ENCODE results near the gene CIAO2B.
"Not testable (repeated sequence)": the region's sequence is repeated elsewhere in the genome, so short reads cannot be mapped to it uniquely, and the experiment has no call there.

CIAO2B gene

DNA sequence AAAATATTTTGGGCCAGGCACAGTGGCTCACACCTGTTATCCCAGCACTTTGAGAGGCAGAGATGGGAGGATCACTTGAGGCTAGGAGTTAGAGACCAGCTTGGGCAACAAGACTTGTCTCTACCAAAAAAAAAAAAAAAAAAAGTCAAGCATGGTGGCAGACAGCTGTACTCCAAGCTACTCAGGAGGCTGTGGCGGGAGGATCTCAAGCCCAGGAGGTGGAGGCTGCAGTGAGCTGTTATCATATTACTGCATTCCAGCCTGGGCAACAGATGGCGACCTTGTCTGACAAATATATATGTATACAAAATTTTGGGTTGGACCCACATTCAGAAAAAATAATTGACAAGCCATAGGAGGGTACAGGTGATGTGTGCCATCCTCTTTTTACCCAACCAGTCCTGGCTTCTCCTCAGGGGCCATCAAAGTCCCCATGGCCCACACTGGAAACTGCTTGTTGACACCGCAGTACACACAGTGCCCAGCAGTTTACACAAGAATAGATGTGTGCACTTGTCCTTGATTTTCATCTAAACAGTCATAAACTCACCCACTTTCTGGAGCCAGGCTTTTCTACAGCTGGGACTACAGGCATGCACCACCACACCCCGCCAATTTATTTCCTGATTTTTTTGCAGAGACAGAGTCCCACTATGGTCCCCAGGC, 2.8 kb upstream of the CIAO2B start:
- DNase-seq (ENCODE audit: low read depth) = no peak

DNA sequence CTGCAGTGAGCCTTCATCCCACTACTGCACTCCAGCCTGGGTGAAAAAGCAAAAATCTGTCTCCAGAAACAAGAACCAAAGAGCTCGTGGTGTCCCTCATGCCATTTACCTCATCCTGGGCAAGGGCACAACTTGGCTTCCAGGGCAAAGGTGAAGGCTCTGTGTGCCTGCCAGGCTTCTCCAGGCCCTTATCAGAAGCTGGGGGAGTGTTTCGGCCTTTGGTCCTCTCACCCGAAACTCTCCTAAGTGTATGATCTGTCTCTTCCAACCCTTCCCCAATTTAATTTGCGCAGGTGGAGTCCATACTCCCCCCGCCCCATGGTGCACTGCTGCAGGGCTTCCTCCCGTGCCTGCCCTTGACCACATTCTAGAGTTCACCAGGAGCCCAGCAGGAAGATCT, 2.3 kb upstream of the CIAO2B start:
- DNase-seq (ENCODE audit: low read depth) = no peak

DNA sequence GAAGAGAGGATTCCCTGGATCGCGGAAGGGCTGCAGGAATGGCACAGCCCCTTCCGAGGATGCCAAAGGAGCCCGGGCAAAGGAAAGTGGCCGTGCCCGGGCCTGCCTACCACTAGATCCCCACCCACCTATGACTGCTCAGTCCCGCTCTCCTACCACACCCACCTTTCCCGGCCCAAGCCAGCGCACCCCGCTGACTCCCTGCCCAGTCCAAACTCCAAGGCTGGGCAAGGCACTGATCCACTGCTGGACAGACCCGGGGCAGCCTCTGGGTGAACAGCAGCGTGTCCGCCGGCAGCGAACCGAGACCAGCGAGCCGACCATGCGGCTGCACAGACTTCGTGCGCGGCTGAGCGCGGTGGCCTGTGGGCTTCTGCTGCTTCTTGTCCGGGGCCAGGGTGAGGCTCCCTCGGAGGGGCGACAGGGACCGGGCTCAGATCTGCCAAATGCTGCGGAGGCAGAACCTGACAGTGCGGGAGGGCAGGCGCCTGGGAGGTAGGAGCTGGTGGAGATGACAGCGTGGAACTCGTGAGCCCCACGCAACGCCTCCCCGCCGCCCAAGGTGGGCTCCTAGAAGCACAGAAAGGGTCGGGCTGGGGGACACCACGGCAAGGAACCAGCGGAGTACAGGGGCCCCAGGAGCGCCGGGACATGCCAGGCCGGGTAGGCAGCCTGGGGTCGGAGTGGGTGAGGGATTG, 1.3 kb upstream of the CIAO2B start, which contains the start of gene CES2:
Gene CES2, plus strand, starts transcription at position 203 of the 698 bp plus-strand sequence. Its CDS starts 120 bp downstream, at position 323.
- DNase-seq (ENCODE audit: low read depth) = no peak

DNA sequence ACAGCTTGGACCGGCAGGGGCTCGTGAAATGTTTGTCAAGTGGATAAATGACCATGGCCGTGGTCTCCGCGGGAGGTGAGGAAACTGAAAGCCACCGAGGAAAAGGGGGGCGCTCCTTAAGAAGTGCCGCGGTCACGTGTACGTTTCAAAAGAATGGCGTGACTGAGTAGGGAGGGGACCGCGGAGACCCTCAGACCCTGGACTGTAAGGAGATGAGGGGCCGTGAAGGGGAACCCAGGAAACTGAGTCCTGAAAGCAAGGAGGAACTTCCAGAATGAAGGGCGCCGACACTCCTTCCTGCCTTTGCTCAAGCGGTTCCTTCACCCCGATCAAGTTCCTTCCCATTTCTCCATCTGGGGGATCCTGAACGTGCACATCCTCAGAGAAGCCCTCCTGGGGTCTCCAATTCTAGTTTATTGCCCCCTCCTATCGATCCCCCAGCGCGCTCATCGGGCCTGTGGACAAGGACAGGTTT, 674 bp upstream of the CIAO2B start:
- DNase-seq (ENCODE audit: low read depth) = not testable (repeated sequence)

DNA sequence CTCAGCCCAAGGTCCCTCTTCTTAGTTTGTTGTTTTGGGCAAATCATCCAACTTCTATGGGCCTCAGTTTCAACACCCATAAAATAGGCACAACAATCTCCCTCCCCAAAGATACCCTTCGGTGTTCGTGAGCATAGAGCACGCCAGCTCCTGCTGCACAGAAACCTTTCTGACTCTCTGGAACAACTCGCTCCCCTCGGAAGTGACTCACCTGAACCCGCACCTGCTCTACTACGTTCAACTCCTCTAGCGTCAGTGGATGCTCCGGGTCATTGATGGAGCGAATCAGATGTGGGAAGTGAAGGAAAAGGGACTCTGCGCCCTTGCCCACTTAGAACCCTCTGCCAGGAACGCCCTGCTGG, 445 bp downstream of the CIAO2B start:
- no peak for DNase-seq (ENCODE audit: low read depth)

DNA sequence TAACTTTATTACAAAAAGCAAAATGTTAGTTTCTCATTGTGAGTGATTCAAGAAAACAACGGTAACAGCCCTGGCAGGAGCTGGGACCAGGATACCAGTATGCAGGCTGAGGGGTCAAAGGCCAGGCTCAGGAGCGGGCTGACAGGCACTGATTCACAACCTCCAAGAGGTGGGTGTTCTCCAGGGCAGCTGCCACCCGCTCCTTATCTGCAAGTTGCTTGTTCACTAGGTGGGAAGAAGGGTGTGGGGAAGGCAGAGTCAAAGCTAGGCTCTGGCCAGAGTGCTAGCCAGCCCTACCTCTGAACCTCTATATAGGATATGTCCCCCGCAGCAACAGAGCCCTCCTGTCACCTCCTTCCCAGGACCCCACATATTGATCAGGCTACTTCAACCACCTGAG, 2.1 kb downstream of the CIAO2B start:
- DNase-seq (ENCODE audit: low read depth) = no peak

DNA sequence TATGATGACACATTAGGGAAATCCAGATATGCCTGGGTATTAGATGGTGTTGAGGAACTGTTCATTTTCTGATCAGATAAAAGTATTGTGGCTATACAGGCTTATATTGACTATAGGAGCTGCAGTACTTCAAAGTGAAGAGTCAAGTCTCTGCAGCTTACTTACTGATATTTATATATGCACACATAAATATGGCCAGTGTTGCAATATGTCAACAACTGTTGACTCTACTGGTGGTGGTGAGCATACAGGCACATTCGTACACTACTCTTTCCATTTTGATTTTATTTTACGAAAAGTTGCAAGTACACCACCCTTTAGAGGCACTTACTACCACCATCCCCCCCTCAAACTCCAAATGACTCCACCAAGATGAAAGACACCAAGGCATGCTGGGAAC, 2.5 kb downstream of the CIAO2B start:
- no peak for DNase-seq (ENCODE audit: low read depth)

DNA sequence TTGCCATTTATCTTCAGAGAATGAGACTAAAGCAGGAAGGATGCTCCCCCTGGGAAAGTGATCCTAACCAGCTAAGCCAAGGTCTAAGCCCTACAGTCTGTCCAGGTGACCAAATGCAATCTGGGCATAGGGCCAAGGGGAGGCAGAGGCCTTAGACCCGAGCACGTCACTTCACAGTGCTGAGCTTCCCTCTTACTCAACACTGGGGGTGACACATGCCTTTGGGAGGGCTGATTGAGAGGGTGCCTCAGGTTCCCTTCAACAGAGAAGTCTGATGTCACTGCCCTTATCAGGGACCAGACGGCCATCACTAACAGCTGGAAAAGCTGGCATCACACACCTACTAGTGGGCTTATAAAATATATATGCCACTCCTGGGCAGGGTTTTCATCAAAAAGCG, 4.0 kb downstream of the CIAO2B start:
- no peak for DNase-seq (ENCODE audit: low read depth)

DNA sequence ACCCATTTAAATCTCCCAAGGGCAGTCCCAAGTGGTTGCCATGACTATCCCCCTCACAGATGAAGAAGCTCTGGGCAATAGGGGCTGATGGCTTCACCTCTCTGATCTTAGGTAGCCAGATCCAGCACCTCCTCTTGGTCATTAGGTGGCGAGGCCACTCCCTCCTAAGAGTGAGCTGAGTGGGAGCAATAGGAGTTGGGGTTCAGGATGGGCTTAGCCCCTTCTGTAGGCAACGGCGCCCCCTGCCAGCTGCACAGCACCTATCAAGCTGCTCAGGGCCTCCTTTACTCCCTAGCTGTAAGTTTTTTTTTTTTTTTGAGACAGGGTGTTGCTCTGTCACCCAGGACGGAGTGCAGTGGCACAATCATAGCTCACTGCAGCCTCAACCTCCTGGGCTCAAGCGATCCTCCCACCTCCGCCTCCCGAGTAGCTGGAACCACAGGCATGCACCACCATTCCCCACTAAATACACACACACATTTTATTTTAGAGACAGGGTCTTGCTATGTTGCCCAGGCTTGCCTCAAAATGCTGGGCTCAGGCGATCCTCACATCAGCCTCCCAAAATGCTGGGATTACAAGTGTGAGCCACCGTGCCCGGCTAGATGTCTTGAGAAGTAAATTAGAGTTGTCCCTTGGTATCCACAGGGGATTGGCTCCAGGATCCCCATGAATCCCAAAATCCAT, 5.4 kb downstream of the CIAO2B start:
- DNase-seq (ENCODE audit: low read depth) = no peak

DNA sequence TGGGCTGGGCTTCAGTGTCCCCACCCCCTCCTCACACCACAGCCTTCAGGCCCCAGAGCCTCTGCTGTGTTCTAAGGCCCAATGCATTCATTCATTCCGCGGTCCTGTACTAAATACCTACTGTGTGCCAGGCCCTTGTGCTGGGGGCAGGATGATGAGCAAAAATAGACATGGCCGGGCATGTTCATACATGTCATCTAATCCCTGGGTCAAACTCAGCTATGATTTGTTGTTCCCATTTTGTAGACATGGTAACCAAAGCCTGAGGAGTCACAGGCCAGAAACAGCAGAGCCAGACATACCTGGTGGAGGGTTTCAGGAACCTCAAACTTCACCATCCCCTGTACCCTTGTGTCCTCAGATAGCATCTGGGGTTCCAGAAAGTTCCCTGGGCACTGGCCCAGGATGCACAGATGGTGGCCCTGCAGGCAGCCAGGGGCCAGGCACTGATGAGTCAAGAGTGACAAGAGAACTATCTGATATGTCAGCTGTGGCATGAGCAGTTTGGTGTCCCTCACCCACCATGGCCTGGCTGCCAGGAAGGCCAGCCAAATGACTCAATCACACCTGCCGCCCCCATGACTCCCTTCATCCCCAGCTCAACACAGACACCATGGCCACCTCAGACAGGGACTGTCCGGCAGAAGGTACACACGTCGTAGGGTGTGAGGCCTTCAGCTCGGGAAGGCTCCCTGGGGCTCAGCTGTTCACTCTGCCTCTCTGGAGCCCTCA, 6.1 kb downstream of the CIAO2B start:
- no peak for DNase-seq (ENCODE audit: low read depth)

DNA sequence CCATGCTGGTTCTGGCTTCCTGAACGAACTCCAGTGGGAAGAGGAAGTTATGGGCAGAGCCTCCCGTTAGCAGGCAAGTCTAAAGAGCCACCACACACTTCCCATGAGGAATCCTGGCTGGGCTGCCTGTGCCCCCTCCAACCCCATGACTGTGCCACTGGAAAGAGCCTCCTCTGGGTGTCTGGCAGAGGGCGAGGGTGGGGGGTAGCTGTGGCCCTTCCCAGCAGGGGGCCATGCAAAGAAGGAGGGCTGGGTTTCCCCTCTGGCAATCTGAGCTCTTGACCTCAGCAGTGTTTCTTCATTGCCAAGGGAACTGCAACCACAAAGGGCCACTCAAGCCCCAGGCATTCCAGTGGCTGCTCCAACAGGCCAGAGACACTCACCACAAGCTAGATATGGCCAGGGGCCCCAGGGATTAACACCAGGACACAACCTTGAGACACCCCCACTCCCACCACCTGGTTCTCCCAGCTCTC, 7.2 kb downstream of the CIAO2B start:
- peak; percentile 83 for DNase-seq (ENCODE audit: low read depth)

DNA sequence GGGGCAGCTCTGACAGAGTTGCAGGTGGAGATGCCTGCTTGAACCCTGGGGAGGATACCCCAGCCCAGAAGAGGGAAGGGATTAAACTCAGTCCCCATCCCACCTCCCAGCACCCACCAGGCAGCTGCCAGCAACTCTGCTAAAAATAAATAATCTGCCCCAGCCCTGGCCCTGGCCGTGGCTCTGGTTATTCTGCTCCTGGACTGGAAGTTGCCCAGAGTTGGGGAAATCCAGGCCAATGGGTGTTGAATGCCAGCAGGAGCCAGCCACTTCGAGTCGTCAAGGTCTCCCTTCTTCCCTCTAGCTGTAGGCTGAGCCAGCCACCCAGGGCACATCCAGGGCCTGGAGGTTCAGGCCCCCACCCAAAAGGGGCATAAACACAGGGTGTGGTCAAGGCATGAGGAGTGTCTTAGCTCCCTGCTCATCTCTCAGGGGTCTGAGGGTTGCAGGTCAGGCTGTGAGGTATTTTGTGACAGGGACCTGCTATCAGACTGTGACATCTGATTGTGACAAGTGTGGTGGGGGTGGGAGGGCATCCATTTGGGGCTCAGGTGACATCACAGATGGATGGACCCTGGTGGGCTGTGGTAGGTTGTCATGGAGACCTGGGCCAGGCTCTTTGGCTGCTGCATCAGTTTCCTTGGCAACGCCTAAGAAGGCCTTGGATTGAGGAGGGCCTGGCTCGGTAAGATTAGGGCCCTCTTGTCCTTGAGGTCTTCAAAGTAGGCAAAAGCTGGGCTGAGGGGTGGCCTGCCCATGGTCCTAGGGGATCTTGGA, 7.8 kb downstream of the CIAO2B start:
- no peak for DNase-seq (ENCODE audit: low read depth)

DNA sequence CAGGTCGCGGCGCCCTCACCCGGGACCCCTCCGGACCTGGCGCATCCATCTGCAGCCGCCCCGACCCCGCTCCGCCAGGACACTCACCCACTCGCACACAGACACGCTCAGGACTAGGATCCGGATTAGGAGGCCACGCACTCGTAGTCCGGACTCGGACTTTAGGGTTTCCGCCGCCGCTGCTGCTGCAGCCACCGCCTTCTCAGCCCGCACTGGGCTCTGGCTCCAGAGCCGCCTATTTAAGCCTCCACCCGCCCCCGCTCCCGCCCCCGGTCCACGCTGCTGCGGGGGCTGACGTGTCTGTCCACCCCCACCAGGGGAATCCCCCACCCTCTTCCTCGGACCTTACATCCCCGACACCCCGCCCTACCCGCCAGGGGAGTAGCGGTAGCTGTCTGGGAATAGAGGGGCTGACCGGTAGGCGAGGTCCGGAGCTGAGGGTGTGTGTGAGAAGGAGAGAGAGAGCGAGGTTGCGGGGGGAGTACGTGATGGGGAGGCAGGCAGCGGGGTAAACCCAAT, 8.8 kb downstream of the CIAO2B start, which contains the start of gene RRAD:
Gene RRAD, minus strand, starts transcription at position 214 of the 519 bp plus-strand sequence. CDS start 356 bp downstream, outside the sequence.
- DNase-seq (ENCODE audit: low read depth) = no peak

DNA sequence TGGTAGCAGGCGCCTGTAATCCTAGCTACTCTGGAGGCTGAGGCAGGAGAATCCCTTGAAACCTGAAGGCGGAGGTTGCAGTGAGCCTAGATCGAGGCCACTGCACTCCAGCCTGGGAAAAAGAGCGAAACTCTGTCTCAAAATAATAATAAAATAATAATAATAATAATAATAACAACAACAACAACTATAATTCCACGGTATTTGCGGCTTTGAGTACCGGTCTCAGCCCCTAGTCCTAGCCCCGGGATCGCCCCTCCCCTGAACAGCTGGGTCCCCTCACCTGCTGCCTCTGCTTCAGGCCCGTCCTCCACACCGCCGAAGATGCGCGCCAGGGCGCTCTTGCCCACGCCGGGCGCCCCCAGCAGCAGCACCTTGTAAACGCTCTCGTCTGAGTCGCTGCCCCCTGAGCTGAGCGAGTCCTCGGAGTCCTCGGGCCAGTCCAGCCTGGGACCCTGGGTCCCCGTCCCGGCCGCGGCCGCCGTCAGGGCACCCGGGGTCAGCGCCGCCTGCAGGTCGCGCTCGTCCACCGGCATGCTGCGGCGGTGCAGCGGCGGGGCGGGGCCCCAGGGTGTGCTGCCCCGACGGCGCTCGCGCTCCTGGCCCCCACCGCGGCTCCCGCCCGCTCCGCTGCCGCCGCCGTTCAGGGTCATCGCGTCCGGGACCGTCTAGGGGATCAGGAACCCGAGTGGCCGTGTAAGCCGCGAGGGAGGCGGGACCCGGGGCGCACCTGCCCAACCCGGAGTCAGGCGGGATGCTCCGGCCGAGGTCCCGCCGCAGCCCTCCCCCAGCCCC, 9.5 kb downstream of the CIAO2B start:
- DNase-seq (ENCODE audit: low read depth) = no peak

DNA sequence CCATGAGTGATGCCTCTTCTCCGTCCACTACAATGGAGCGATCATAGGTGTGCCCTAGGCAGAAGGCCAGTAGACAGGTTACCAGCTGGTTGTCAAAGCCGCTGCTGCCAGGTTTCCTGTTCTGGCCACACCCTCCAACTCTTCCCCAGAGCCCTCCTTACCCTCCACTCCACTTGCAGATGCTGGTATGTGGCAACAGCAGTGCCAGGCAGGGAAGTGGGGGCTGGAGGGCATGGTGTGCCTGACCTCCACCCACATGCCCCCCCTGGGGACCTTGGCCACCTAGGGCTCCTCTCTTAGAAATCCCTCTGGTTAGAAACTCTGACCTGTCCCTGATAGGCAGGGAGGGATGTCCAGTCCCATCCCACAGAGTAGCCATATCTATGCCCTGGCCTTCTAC, 10.3 kb downstream of the CIAO2B start:
- no peak for DNase-seq (ENCODE audit: low read depth)

DNA sequence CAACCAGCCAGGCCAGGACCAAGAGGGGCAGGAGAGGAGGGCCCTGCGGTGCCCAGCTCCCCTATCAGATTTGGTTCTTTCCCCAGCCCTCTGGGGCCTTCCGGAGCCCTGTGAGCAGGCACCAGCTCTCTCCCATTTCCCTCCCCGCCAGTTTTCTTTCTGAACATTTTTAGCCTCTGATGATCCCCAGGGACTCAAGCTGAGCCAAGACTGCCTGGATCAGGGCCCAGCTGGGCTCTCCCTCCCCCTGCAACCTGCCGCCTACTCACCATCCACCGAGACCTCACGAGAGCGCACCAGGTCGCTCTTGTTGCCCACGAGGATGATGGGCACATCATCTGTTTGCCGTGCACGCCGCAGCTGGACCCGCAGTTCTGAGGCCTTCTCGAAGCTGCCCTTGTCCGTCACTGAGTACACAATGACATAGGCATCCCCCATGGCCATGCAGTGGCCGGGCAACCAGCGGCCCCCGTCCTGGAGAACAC, 10.9 kb downstream of the CIAO2B start:
- no peak for DNase-seq (ENCODE audit: low read depth)

DNA sequence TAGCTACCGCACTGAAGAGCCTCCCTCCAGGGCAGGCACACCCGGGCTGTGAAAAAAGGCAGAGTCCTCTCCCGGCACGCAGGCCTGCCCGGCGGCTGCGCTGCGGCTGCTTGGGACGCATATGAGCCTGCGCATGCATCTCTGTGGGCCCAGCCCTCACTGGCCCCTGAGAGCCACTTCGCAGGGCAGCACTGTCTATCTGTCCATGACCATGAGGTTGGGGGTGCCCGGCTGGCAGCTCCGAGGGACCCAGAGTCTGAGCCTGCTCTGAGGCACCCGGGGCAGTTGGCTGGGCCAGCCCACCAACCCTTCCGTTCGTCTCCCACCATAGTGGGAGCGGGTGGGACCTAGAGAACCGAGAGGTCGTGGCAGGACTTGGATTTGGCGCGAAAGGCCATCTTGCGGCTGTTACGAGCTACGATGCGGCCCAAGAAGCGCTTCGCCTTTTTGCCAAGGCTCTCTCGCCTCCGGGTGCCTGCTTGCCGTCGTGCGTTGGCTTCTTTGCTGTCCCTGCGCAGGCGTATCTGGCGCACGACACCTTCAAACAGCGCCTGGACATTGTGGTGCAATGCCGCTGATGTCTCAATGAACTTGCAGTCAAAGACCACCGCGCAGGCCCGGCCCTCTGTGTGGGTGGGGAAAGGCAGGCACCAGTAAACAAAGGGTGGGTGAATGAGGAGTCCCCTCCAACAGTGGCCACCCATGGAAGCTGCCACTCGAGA, 12.3 kb downstream of the CIAO2B start:
- DNase-seq (ENCODE audit: low read depth) = no peak

DNA sequence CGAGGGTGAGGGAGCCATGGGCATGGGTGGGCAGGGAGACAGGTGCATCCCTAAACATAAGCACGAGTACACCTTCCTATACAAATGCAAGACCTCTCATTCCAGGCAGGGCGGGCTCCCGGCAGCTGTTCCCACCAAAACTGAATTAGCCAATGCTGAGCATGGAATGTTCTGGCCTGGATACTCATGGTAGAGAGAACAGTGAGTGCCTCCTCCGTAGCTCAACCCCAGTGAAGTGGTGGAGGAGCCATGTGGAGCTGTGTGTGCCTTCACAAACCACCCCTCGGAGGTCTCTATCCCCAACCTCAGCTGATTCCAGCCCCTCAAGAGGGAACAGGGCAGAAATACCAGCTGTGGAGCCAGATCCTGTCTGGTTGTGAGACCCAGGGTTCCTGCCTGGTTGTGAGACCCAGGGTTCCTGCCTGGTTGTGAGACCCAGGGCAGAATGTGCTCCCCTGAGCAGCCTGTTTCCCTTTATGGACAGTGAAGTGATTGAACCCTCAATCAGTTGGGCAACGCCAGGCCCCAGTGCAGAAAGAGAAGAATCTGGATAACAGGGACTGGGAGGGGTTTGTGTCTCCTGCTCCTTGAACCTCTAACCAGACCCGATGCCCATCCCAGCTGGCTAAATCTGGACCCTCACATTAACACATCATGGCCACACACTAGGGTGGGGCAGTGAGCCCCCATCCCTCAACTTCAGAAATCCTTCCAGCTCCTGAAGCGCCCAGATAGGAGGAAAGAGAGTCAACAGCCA, 13.1 kb downstream of the CIAO2B start:
- DNase-seq (ENCODE audit: low read depth) = no peak

DNA sequence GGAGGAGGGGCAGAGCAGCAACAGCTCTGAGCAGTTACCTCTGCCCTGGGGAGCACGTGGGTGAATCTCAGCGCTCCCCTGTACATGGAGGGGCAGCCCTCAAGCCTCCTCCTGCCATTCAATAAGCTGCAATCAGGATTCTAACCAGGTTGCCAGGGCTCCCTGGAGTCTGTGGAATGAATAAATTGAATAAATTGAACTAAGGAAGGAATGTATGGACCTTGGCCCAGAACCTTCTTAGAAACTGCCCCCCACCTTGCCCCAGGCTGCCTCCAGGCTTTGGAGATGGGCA, 14.0 kb downstream of the CIAO2B start:
- no peak for DNase-seq (ENCODE audit: low read depth)

All from GM04504 (cell line).